ENCODE results near the gene ARHGEF12.

The ARHGEF12 gene

GRCh38 chr11:120432056-120433018 lies 96.1 kb downstream of the ARHGEF12 start:
- Histone ChIP-seq H3K9ac (ENCODE audit: low read depth in 1 of 2, low read length in 2 of 2) (no peak overlapping the region), H3K27ac (ENCODE audit: low read depth in 2 of 2, low read length in 2 of 2) (peak overlapping the region in 1 of 2 donors; percentile 42), H3K9me3 (ENCODE audit: control insufficient read depth in 2 of 2, low read length in 2 of 2) (no peaks in the 10 kb centered on the region), H3K4me3 (ENCODE audit: low read length in 2 of 2) (no peak overlapping the region), H3K36me3 (ENCODE audit: control insufficient read depth in 2 of 2, insufficient read depth in 2 of 2, low read length in 2 of 2) (peaks cover 5 to 15% of the 10 kb centered on the region in 2 donors), H3K27me3 (ENCODE audit: control insufficient read depth in 2 of 2, insufficient read depth in 2 of 2, low read length in 2 of 2) (no peaks in the 10 kb centered on the region), H3K4me1 (ENCODE audit: control insufficient read depth in 2 of 2, insufficient read depth in 2 of 2, low read length in 2 of 2) (no peaks in the 10 kb centered on the region)

GRCh38 chr11:120441592-120441991 lies 105.4 kb downstream of the ARHGEF12 start:
- Histone ChIP-seq H3K27me3 (ENCODE audit: control insufficient read depth in 2 of 2, insufficient read depth in 2 of 2, low read length in 2 of 2) (no peaks in the 10 kb centered on the region), H3K27ac (ENCODE audit: low read depth in 2 of 2, low read length in 2 of 2) (no peak overlapping the region), H3K36me3 (ENCODE audit: control insufficient read depth in 2 of 2, insufficient read depth in 2 of 2, low read length in 2 of 2) (peaks cover 25 to 39% of the 10 kb centered on the region in 2 donors), H3K9me3 (ENCODE audit: control insufficient read depth in 2 of 2, low read length in 2 of 2) (no peaks in the 10 kb centered on the region), H3K9ac (ENCODE audit: low read depth in 1 of 2, low read length in 2 of 2) (no peak overlapping the region), H3K4me3 (ENCODE audit: low read length in 2 of 2) (no peak overlapping the region), H3K4me1 (ENCODE audit: control insufficient read depth in 2 of 2, insufficient read depth in 2 of 2, low read length in 2 of 2) (no peaks in the 10 kb centered on the region)

- Histone ChIP-seq H3K4me1 (ENCODE audit: control insufficient read depth in 2 of 2, insufficient read depth in 2 of 2, low read length in 2 of 2) (no peaks in the 10 kb centered on the region), H3K27ac (ENCODE audit: low read depth in 2 of 2, low read length in 2 of 2) (no peak overlapping the region), H3K9me3 (ENCODE audit: control insufficient read depth in 2 of 2, low read length in 2 of 2) (no peaks in the 10 kb centered on the region), H3K4me3 (ENCODE audit: low read length in 2 of 2) (no peak overlapping the region), H3K9ac (ENCODE audit: low read depth in 1 of 2, low read length in 2 of 2) (no peak overlapping the region), H3K27me3 (ENCODE audit: control insufficient read depth in 2 of 2, insufficient read depth in 2 of 2, low read length in 2 of 2) (no peaks in the 10 kb centered on the region), H3K36me3 (ENCODE audit: control insufficient read depth in 2 of 2, insufficient read depth in 2 of 2, low read length in 2 of 2) (peaks cover 29 to 43% of the 10 kb centered on the region in 2 donors)
Observed at GRCh38 chr11:120442031-120442430, 105.8 kb downstream of the ARHGEF12 start.

GRCh38 chr11:120446802-120447201 lies 110.6 kb downstream of the ARHGEF12 start:
- H3K27me3 ChIP-seq (ENCODE audit: control insufficient read depth in 2 of 2, insufficient read depth in 2 of 2, low read length in 2 of 2), result no peaks in the 10 kb centered on the region
- no peak overlapping the region for H3K4me3 ChIP-seq (ENCODE audit: low read length in 2 of 2)
- no peaks in the 10 kb centered on the region for H3K4me1 ChIP-seq (ENCODE audit: control insufficient read depth in 2 of 2, insufficient read depth in 2 of 2, low read length in 2 of 2)
- no peak overlapping the region for H3K9ac ChIP-seq (ENCODE audit: low read depth in 1 of 2, low read length in 2 of 2)
- no peak overlapping the region for H3K27ac ChIP-seq (ENCODE audit: low read depth in 2 of 2, low read length in 2 of 2)
- peaks cover 59 to 67% of the 10 kb centered on the region in 2 donors for H3K36me3 ChIP-seq (ENCODE audit: control insufficient read depth in 2 of 2, insufficient read depth in 2 of 2, low read length in 2 of 2)
- no peaks in the 10 kb centered on the region for H3K9me3 ChIP-seq (ENCODE audit: control insufficient read depth in 2 of 2, low read length in 2 of 2)

GRCh38 chr11:120448240-120448639 lies 112.0 kb downstream of the ARHGEF12 start:
- Histone ChIP-seq H3K36me3 (ENCODE audit: control insufficient read depth in 2 of 2, insufficient read depth in 2 of 2, low read length in 2 of 2) (peaks cover 62 to 70% of the 10 kb centered on the region in 2 donors), H3K4me1 (ENCODE audit: control insufficient read depth in 2 of 2, insufficient read depth in 2 of 2, low read length in 2 of 2) (no peaks in the 10 kb centered on the region), H3K27me3 (ENCODE audit: control insufficient read depth in 2 of 2, insufficient read depth in 2 of 2, low read length in 2 of 2) (no peaks in the 10 kb centered on the region), H3K9ac (ENCODE audit: low read depth in 1 of 2, low read length in 2 of 2) (no peak overlapping the region), H3K4me3 (ENCODE audit: low read length in 2 of 2) (no peak overlapping the region), H3K9me3 (ENCODE audit: control insufficient read depth in 2 of 2, low read length in 2 of 2) (no peaks in the 10 kb centered on the region), H3K27ac (ENCODE audit: low read depth in 2 of 2, low read length in 2 of 2) (no peak overlapping the region)

- Histone ChIP-seq H3K4me3 (ENCODE audit: low read length in 2 of 2) (no peak overlapping the region), H3K27ac (ENCODE audit: low read depth in 2 of 2, low read length in 2 of 2) (no peak overlapping the region), H3K36me3 (ENCODE audit: control insufficient read depth in 2 of 2, insufficient read depth in 2 of 2, low read length in 2 of 2) (peaks cover 50 to 59% of the 10 kb centered on the region in 2 donors), H3K9me3 (ENCODE audit: control insufficient read depth in 2 of 2, low read length in 2 of 2) (no peaks in the 10 kb centered on the region), H3K9ac (ENCODE audit: low read depth in 1 of 2, low read length in 2 of 2) (no peak overlapping the region), H3K4me1 (ENCODE audit: control insufficient read depth in 2 of 2, insufficient read depth in 2 of 2, low read length in 2 of 2) (no peaks in the 10 kb centered on the region), H3K27me3 (ENCODE audit: control insufficient read depth in 2 of 2, insufficient read depth in 2 of 2, low read length in 2 of 2) (no peaks in the 10 kb centered on the region)
Observed at GRCh38 chr11:120455487-120455886, 119.3 kb downstream of the ARHGEF12 start.

- H3K9me3 ChIP-seq (ENCODE audit: control insufficient read depth in 2 of 2, low read length in 2 of 2), result no peaks in the 10 kb centered on the region
- no peak overlapping the region for H3K9ac ChIP-seq (ENCODE audit: low read depth in 1 of 2, low read length in 2 of 2)
- no peak overlapping the region for H3K4me3 ChIP-seq (ENCODE audit: low read length in 2 of 2)
- peaks cover 54 to 68% of the 10 kb centered on the region in 2 donors for H3K36me3 ChIP-seq (ENCODE audit: control insufficient read depth in 2 of 2, insufficient read depth in 2 of 2, low read length in 2 of 2)
- H3K27ac ChIP-seq (ENCODE audit: low read depth in 2 of 2, low read length in 2 of 2), result no peak overlapping the region
- no peaks in the 10 kb centered on the region for H3K27me3 ChIP-seq (ENCODE audit: control insufficient read depth in 2 of 2, insufficient read depth in 2 of 2, low read length in 2 of 2)
- no peaks in the 10 kb centered on the region for H3K4me1 ChIP-seq (ENCODE audit: control insufficient read depth in 2 of 2, insufficient read depth in 2 of 2, low read length in 2 of 2)
Observed at GRCh38 chr11:120457996-120458395, 121.8 kb downstream of the ARHGEF12 start.

GRCh38 chr11:120462825-120463224 lies 126.6 kb downstream of the ARHGEF12 start:
- no peaks in the 10 kb centered on the region for H3K9me3 ChIP-seq (ENCODE audit: control insufficient read depth in 2 of 2, low read length in 2 of 2)
- no peaks in the 10 kb centered on the region for H3K27me3 ChIP-seq (ENCODE audit: control insufficient read depth in 2 of 2, insufficient read depth in 2 of 2, low read length in 2 of 2)
- no peaks in the 10 kb centered on the region for H3K4me1 ChIP-seq (ENCODE audit: control insufficient read depth in 2 of 2, insufficient read depth in 2 of 2, low read length in 2 of 2)
- no peak overlapping the region for H3K4me3 ChIP-seq (ENCODE audit: low read length in 2 of 2)
- H3K27ac ChIP-seq (ENCODE audit: low read depth in 2 of 2, low read length in 2 of 2), result no peak overlapping the region
- peaks cover 48 to 63% of the 10 kb centered on the region in 2 donors for H3K36me3 ChIP-seq (ENCODE audit: control insufficient read depth in 2 of 2, insufficient read depth in 2 of 2, low read length in 2 of 2)
- H3K9ac ChIP-seq (ENCODE audit: low read depth in 1 of 2, low read length in 2 of 2), result no peak overlapping the region

- Histone ChIP-seq H3K9ac (ENCODE audit: low read depth in 1 of 2, low read length in 2 of 2) (no peak overlapping the region), H3K27me3 (ENCODE audit: control insufficient read depth in 2 of 2, insufficient read depth in 2 of 2, low read length in 2 of 2) (no peaks in the 10 kb centered on the region), H3K9me3 (ENCODE audit: control insufficient read depth in 2 of 2, low read length in 2 of 2) (no peaks in the 10 kb centered on the region), H3K27ac (ENCODE audit: low read depth in 2 of 2, low read length in 2 of 2) (no peak overlapping the region), H3K4me3 (ENCODE audit: low read length in 2 of 2) (no peak overlapping the region), H3K4me1 (ENCODE audit: control insufficient read depth in 2 of 2, insufficient read depth in 2 of 2, low read length in 2 of 2) (no peaks in the 10 kb centered on the region), H3K36me3 (ENCODE audit: control insufficient read depth in 2 of 2, insufficient read depth in 2 of 2, low read length in 2 of 2) (peaks cover 53 to 65% of the 10 kb centered on the region in 2 donors)
Observed at GRCh38 chr11:120465921-120466534, 129.8 kb downstream of the ARHGEF12 start.

GRCh38 chr11:120467627-120468026 lies 131.4 kb downstream of the ARHGEF12 start:
- Histone ChIP-seq H3K9me3 (ENCODE audit: control insufficient read depth in 2 of 2, low read length in 2 of 2) (no peaks in the 10 kb centered on the region), H3K36me3 (ENCODE audit: control insufficient read depth in 2 of 2, insufficient read depth in 2 of 2, low read length in 2 of 2) (peaks cover 45 to 56% of the 10 kb centered on the region in 2 donors), H3K27ac (ENCODE audit: low read depth in 2 of 2, low read length in 2 of 2) (no peak overlapping the region), H3K9ac (ENCODE audit: low read depth in 1 of 2, low read length in 2 of 2) (no peak overlapping the region), H3K4me1 (ENCODE audit: control insufficient read depth in 2 of 2, insufficient read depth in 2 of 2, low read length in 2 of 2) (no peaks in the 10 kb centered on the region), H3K27me3 (ENCODE audit: control insufficient read depth in 2 of 2, insufficient read depth in 2 of 2, low read length in 2 of 2) (no peaks in the 10 kb centered on the region), H3K4me3 (ENCODE audit: low read length in 2 of 2) (no peak overlapping the region)
